ENCODE results near the gene CHRDL2. TPM values are rescaled to one million over a fixed set of nuclear protein-coding genes. Genes with fewer than 3 reads are reported as not detected.

The CHRDL2 gene
- polyA plus RNA-seq, 1 of the 3 experiments (the other 2 are of a cell fraction): not detected

- peaks cover 3 to 5% of the 10 kb centered on the region in 2 experiments; a peak in 3 of 4 replicates for H3K4me1 ChIP-seq (ENCODE audit: control insufficient read depth in 1 of 2, insufficient read depth in 2 of 2, low read depth in 1 of 2, low read length in 1 of 2)
- no peak overlapping the region for H3K9ac ChIP-seq
- no peaks in the 10 kb centered on the region for H3K27me3 ChIP-seq (ENCODE audit: insufficient read depth)
- CTCF ChIA-PET: no interaction called here
- no peak overlapping the region for H3K4me3 ChIP-seq (ENCODE audit: low read depth in 2 of 2, low read length in 1 of 2)
- H3K9me3 ChIP-seq: no peaks in the 10 kb centered on the region
- H3K36me3 ChIP-seq (replicated peaks in 1 of 2; ENCODE audit: control insufficient read depth in 1 of 2, insufficient read depth in 2 of 2, low read length in 1 of 2): peaks cover 0 to 2% of the 10 kb centered on the region in 2 experiments
- H3K9me2 ChIP-seq: no peaks in the 10 kb centered on the region
- H3K79me2 ChIP-seq (ENCODE audit: insufficient read depth): peaks cover 93% of the 10 kb centered on the region
- H3F3A ChIP-seq (replicated peaks; ENCODE audit: insufficient read depth): peaks cover 9% of the 10 kb centered on the region
- peaks cover 61% of the 10 kb centered on the region for H4K20me1 ChIP-seq (ENCODE audit: insufficient read depth)
- H3K4me2 ChIP-seq: no peak overlapping the region
- no peak overlapping the region for H2AFZ ChIP-seq (ENCODE audit: low read depth)
- TF ChIP-seq RFX5 (IDR thresholded peaks at IDR 0.05; ENCODE audit: low read length) (no peak), FOSL2 (IDR thresholded peaks at IDR 0.05; ENCODE audit: borderline replicate concordance, low read depth) (no peak), REST (IDR thresholded peaks at IDR 0.05; ENCODE audit: low read depth, low read length) (no peak), USF2 (IDR thresholded peaks at IDR 0.05; ENCODE audit: borderline replicate concordance, low read depth, low read length) (no peak), FOXM1 (IDR thresholded peaks at IDR 0.05; ENCODE audit: low read depth) (no peak), JUND (IDR thresholded peaks at IDR 0.05) (no peak), EP300 (IDR thresholded peaks at IDR 0.05; ENCODE audit: borderline replicate concordance in 1 of 2, low read depth in 1 of 2, low read length in 1 of 2) (no peak), CHD2 (IDR thresholded peaks at IDR 0.05; ENCODE audit: low read length, partially characterized antibody) (no peak)
- 94% methylated on average over 4 of the region's 4 CpGs for WGBS (ENCODE audit: low lambda C conversion rate)
- DNase-seq: no peak
- H3K27ac ChIP-seq (ENCODE audit: low read depth in 2 of 2, low read length in 1 of 2): no peak overlapping the region
- POLR2A ChIA-PET: no interaction called here
Measured at GRCh38 chr11:74777877-74778276, 46.7 kb upstream of the CHRDL2 start.

GRCh38 chr11:74777038-74777437 lies 45.8 kb upstream of the CHRDL2 start:
- TF ChIP-seq CHD2 (IDR thresholded peaks at IDR 0.05; ENCODE audit: low read length, partially characterized antibody) (no peak), SIN3A (IDR thresholded peaks at IDR 0.05; ENCODE audit: borderline replicate concordance, low read depth, low read length) (no peak), ZBTB33 (IDR thresholded peaks at IDR 0.05; ENCODE audit: borderline replicate concordance, low read depth) (no peak), GABPA (IDR thresholded peaks at IDR 0.05; ENCODE audit: low read depth) (no peak), RFX5 (IDR thresholded peaks at IDR 0.05; ENCODE audit: low read length) (no peak), REST (IDR thresholded peaks at IDR 0.05; ENCODE audit: low read depth, low read length) (no peak), ELF1 (IDR thresholded peaks at IDR 0.05) (no peak), FOXM1 (IDR thresholded peaks at IDR 0.05; ENCODE audit: low read depth) (no peak), RCOR1 (IDR thresholded peaks at IDR 0.05; ENCODE audit: low read length) (no peak), TCF12 (IDR thresholded peaks at IDR 0.05) (no peak), TEAD4 (IDR thresholded peaks at IDR 0.05; ENCODE audit: borderline replicate concordance, insufficient read depth) (no peak), TAF1 (IDR thresholded peaks at IDR 0.05; ENCODE audit: borderline replicate concordance, low read depth, low read length) (no peak), POLR2AphosphoS5 (IDR thresholded peaks at IDR 0.05; ENCODE audit: low read depth, low read length) (no peak), EP300 (IDR thresholded peaks at IDR 0.05; ENCODE audit: borderline replicate concordance in 1 of 2, low read depth in 1 of 2, low read length in 1 of 2) (no peak)
- Histone ChIP-seq H3K4me1 (ENCODE audit: control insufficient read depth in 1 of 2, insufficient read depth in 2 of 2, low read depth in 1 of 2, low read length in 1 of 2) (peaks cover 3 to 4% of the 10 kb centered on the region in 2 experiments; a peak in 3 of 4 replicates), H4K20me1 (ENCODE audit: insufficient read depth) (peaks cover 64% of the 10 kb centered on the region), H3F3A (replicated peaks; ENCODE audit: insufficient read depth) (peaks cover 7% of the 10 kb centered on the region), H3K9me2 (no peaks in the 10 kb centered on the region), H3K9ac (no peak overlapping the region), H3K36me3 (replicated peaks in 1 of 2; ENCODE audit: control insufficient read depth in 1 of 2, insufficient read depth in 2 of 2, low read length in 1 of 2) (peaks cover 0 to 2% of the 10 kb centered on the region in 2 experiments), H3K4me2 (no peak overlapping the region), H3K4me3 (ENCODE audit: low read depth in 2 of 2, low read length in 1 of 2) (no peak overlapping the region), H3K27ac (ENCODE audit: low read depth in 2 of 2, low read length in 1 of 2) (no peak overlapping the region), H2AFZ (ENCODE audit: low read depth) (no peak overlapping the region), H3K27me3 (ENCODE audit: insufficient read depth) (no peaks in the 10 kb centered on the region), H3K9me3 (no peaks in the 10 kb centered on the region), H3K79me2 (ENCODE audit: insufficient read depth) (peaks cover 91% of the 10 kb centered on the region)
- no peak for DNase-seq
- ChIA-PET POLR2A (no interaction called here), CTCF (no interaction called here)
